Hematopoietic multipotent progenitor cell treated with erythropoietin and hydrocortisone succinate and interleukin-3 and kit ligand, for 17 days (in vitro differentiated cells): ENCODE measurements around the gene OSCP1.
"Not testable (repeated sequence)": the region's sequence is repeated elsewhere in the genome, so short reads cannot be mapped to it uniquely, and the experiment has no call there.

Experiments
- DNase-seq: peaks from one replicate; pipeline ENCODE4 v3.0.0-alpha.2; 2015; ENCODE audit warnings: low spot score

The OSCP1 gene, protein sequence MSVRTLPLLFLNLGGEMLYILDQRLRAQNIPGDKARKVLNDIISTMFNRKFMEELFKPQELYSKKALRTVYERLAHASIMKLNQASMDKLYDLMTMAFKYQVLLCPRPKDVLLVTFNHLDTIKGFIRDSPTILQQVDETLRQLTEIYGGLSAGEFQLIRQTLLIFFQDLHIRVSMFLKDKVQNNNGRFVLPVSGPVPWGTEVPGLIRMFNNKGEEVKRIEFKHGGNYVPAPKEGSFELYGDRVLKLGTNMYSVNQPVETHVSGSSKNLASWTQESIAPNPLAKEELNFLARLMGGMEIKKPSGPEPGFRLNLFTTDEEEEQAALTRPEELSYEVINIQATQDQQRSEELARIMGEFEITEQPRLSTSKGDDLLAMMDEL

DNA sequence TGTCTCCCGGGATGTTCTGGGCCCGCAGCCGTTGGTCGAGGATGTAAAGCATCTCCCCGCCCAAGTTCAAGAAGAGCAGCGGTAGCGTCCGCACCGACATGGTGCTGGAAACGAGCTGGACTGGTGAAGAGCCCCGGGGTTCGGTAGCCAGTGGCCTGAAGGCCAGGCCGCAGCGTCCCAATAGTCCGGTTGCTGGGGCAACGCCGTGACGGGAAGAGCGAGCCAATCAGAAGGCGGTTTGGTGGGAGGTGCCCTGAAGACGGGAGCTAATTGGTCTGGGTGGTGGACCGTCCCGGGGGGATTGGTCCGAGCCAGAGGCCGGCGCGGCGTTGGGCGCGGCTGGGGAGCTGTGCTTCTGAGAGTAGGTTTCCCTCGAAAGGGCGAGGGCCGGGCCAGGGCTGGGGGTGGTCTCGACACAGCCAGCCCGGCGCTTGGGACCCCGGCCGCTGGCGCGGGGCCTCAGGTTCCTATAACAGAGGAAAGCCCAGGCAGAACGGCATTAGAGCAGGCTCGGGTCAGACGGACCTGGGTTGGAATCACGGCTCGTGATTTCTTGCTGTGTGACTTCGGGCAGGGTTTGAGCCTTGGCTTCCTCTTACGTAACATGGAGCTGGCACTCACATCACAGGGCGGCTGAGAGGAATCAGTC, at the start of gene OSCP1:
TSS of gene OSCP1 (minus strand) at position 182 of the 649 bp plus-strand sequence. CDS start at position 100, 82 bp downstream.
- peak; percentile 94 for DNase-seq

DNA sequence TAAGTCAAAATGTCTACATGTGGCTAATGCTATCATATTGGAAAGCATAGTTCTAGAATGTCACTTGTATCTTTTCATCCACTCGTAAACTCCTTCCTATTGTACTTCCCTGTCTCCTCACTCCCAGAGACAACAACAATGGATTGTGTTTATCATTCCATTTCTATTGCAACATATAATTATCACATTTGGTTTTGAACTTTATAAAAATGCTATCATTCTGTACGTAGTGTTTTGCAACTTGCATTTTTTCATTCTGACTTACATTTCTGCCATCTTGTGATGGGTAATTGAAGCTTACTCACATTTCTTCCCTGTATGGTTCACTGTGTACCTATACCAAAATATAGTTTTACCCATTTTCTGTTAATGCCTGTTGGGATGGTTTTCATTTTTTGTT, 47.0 kb upstream of the OSCP1 start:
- no peak for DNase-seq

DNA sequence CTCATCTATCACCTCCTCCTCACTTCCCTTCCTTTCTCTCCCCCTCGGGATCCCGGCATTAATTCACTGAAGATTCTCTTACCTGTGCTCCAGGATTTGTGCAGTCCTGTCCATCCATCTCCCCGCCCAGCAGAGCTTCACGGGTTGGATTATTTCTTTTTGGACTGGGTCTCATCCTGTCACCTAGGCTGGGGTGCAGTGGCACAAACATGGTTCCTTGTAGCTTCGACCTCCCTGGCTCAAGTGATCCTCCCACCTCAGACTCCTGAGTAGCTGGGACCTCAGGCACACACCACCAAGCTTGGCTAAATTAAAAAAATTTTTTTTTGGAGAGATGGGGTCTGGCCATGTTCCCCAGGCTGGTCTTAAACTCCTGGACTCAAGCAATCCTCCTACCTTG, 44.7 kb upstream of the OSCP1 start:
- no peak for DNase-seq

DNA sequence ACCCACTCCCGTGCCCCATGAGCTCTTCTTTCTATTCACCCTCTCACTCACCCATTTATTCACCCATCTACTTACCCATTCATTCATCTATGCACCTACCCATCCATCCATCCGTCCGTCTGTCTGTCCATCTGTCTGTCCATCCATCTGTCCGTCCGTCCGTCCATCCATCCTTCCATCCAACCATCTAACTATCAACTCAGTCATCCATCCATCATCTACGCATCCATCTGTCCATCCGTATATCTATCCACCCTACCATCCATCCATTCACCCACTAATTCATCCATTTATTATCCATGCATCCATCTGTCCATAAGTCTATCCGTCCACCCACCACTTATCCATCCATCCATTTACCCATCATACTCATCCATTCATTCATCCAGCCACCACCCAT, 43.3 kb upstream of the OSCP1 start:
- DNase-seq = no peak

DNA sequence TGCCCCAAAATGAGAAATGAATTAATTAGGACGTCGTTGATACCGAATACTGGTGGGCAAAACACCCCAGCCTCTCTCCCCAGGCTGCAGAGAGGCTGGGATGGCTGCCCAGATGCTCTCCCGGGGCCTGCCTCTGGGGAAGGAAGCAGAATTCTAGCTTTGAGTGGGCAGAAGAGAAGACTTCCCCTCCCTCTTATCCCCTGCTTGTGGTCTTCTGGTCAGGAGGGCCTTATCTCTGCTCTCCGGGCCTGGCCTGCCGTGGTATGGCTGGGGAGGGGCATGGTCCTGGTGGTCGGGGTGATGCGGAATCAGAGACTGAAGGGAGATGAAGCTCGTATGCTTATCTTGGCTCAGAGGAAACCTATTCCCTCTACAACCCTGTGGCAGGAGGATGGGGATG, 42.2 kb upstream of the OSCP1 start:
- DNase-seq = no peak

DNA sequence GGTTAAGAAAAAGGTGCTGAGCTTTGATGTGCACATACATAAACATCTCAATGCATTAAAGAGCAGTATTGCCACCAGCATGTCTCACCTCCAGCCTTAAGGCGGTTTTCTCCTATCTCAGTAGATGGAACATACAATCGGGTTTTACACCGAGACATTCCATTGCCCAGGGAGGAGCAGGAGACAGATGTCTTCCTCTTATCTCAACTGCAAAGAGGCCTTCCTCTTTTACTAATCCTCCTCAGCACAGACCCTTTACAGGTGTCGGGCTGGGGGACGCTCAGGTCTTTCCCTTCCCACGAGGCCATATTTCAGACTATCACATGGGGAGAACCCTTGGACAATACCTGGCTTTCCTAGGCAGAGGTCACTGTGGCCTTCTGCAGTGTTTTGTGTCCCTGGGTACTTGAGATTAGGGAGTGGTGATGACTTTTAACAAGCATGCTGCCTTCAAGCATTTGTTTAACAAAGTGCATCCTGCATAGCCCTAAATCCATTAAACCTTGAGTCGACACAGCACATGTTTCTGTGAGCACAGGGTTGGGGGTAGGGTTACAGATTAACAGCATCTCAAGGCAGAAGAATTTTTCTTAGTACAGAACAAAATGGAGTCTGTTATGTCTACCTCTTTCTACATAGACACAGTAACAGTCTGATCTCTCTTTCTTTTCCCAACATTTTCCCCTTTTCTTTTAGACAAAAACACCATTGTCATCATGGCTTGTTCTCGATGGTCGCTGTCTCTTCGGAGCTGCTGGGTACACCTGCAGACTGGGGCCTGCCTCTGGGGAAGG, 39.2 kb upstream of the OSCP1 start:
- not testable (repeated sequence) for DNase-seq

DNA sequence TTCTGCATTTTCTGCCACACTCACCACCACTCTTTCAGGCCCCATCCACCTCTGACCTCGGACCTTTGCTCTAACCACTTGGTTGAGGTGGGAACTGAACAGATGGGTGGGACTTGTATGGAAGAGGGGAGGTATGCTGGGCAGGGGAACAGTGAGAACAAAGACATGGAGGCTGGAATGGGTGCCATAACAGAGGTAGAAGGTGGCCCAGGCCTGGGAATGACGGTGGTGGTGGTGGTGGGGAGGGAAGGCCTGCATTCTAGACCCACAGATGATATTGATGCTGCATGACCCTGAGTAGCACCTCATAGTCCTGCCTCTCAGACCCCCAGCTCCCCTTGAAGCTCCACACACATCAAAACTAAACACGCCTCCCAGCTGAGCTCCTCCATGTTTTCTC, 37.7 kb upstream of the OSCP1 start:
- DNase-seq = no peak

DNA sequence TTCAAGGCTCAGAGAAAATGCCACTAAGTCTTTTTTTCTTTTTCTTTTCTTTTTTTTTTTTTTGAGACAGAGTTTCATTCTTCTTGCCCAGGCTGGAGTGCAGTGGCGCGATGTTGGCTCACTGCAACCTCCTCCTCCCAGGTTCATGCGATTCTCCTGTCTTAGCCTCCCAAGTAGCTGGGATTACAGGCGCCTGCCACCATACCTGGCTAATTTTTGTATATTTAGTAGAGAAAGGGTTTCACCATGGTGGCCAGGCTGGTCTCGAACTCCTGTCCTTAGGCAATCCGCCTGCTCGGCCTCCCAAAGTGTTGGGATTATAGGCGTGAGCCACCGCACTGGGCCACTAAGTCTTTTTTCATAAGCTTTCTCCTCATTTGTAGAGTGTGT, 37.1 kb upstream of the OSCP1 start:
- not testable (repeated sequence) for DNase-seq

DNA sequence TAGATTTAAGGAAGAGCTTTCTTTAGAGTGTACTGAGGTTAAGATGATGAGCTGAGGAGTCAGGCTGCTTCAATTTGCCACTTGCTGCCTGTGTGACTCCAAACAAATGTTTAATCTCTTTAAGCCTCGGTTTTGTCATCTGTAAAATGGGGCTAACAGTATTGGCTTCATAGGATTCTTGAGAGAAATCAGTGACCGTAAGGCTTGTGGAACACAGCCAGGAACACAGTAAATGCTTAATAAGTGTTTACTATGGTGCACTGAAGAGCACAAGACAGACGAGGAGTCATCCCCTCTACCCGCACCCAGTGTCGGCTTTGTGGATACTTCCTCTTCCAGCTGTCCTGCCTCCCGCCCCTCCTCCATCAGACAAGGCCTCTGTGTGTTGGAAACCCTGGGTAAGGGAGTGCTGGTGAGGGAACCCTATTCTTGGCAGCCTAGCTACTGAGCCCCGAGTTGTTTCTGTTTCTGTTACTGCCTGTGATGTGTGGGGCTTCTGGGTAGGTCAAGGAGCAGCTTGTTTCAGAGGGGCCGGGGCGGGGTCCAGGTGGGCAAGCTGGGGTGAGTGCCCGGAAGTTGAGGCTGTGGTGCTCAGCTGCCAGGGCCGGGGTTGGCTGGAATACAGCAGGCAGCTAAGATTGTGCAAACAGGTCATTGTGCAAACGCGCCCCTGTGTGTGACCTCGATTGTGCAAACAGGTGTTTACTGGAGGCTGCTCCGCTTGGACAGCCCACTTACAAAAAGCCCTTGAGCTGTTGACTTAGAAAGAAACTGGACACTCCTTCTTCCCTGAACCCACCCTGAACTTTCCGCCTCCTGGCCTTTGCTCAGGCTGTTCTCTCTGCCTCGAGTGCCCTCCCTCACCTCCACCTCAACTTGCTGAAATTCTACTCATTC, 36.4 kb upstream of the OSCP1 start:
- DNase-seq = no peak

DNA sequence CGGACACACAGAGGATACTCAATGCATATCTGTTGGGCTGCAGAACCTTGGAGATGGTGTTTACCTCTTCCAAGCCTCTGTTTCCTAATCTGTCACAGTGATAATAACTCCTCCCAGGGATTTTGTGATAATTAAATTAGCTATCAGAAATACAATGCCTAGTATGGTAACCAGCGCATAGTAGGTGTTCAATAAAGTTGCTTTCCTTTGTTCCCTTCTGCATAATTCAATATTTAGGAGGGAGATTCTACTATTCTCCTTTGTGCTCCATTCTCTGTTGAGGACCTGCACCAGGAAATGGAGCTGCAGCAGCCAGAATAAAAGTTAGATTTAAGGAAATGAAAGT, 35.8 kb upstream of the OSCP1 start:
- no peak for DNase-seq

DNA sequence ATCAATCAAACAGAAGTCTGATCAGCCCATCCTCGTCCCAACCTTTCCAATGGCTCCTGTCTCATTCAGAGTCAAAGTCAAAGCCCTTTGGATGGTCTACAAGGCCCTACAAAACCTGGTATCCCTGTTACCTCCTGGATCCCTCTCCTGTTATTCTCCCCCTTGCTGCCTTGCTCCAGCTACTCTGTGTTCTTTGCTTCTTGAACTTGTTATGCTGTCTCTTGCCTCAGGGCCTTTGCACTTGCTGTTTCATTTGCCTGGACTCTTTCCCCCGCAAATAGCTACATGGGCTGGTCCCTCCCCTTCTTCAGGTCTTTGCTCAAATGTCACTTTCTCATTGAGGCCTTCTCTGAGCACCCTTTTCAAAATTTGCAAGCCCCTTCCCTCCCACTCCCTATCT, 33.8 kb upstream of the OSCP1 start:
- DNase-seq = no peak

DNA sequence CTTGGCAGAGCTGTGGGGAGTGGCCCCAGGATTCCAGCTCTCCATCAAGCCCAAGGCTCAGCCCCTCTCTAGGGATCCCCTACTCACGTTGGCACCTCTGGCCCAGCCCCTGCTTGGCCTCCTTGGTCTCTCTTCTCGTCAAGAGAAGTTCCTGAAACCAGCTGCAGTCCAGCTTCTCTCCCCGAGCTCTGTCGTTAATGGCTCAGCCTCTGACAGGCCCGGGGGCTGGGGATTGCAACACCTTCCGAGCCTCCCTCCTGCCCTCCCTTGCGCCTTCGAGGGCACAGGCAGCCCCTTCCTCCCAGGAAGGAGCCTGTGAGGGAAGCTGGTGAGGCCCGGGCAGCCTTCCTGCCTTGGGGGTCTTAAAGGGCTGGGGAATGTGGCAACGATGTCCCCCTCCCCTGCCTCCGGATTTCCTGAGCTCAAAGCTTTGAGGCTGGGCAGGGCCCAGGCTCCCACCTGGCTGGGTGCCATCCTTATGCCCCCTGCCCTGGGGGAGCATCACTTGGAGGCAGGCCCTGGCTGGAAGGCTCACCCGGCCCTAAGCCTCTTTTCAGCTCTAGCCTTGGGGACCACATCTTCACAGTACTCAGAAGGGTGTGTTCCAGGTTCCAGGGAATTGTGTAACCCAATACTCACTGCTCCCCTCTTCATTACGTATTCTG, 32.6 kb upstream of the OSCP1 start, which contains the start of gene CSF3R:
TSS of gene CSF3R (minus strand) at position 190 of the 665 bp plus-strand sequence. CDS start 3,417 bp downstream, outside the sequence.
- DNase-seq = no peak

DNA sequence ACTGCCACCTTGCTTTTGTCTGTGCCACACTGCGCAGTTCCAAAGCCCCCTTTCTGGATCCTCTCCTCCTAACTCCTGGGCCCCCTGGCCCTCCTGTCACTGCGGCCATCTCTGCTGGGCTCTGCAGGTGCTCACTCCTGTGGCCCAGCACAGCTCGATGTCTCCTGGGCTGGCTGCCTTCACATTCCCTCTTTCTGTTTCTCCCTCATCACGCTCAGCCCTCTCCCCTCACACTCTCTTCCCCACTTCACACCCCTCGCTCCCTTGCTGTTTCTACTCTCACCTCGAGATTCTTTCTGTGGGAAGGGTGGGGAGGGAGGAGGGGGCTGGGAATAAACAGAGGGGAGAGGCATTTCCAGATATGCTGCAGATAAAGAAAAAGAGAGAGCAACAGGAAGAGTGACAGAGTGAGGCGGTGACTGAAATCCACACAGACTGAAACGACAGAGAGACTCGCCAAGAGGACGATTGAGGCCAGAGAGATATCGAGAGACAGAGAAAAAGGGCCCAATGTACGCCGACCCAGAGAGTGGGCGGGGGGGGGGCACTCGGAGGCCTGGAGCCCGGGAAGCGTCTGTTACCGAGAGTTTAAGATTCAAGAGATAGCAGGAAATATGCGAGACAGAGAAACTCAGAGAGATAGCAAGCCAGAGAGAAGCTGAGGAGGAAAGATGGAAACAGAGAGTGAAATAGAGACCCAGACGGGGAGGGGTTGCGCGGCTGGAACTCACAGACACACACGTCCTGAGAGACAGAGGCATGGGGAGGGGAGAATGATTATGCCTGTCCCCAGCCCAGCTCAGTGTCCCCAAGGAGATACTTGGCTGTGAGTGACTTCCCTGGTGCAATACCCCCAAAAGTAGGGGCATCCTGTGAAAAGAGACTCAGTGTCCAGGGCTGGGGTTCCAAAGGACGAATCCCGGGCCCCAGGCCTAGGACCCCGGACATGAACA, 31.8 kb upstream of the OSCP1 start:
- DNase-seq = no peak

DNA sequence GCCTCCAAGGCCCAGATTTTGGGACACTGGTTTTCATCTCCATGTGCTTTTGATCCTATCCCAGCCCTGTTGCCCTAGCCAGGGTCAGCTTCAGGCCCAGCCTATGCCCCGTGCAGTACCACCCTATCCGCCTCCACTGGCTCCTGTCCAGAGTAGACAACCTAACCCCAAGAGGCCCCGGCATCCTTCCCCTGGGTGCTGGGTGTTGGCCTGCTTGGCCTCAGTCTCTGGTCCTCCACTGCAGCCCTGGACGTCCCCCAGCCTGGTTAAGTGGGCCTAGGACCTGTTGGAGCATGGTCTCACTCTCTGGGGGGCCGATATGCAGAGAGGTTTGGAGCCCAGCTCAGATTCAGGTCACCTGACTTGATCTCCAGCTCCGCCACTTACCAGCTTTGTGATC, 30.8 kb upstream of the OSCP1 start:
- no peak for DNase-seq

DNA sequence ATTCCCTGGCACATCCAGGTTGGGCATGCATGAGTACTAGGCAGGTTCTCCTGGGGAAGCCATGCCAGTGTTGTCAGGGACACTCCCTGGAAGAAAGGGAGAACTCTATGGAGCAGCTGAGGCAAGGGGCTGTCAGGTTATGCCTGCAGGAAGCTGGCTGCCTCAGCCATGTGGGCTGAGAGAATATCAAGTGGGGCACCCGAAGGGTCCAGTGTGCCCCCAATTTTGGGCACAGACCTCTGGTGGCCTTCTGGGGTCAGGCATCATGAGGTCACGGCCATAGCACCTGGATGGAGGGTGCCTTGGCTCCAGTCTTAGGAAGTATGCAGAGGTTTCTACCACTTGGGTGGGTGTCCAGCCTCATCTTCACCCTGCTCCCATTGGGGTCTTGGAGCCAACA, 29.9 kb upstream of the OSCP1 start:
- no peak for DNase-seq

DNA sequence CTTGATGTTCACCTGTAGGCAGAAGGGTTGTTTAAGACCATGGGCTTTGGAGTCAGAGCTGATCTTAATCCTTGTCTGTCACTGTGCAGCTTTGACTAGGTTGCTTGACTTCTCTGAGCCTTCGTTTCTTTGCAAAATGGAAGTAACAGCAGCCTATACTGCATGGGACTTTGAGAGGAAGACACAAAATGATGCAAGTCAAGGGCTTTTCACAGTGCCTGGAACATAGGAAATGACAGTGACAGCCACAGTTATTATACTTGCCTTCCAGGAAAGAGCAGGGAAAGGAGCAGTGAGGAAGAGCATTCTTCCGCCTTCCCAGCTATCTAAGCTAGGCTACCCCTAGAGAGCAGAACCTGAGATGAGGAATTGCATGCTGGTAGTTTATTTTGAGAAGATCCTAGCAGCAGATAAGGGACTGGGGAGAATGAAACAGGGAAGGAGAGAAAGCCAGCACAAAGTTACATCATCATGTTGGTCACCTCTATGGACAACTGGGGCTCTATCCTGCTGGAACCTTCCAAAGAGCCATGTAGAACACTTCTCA, 29.3 kb upstream of the OSCP1 start:
- DNase-seq = no peak

DNA sequence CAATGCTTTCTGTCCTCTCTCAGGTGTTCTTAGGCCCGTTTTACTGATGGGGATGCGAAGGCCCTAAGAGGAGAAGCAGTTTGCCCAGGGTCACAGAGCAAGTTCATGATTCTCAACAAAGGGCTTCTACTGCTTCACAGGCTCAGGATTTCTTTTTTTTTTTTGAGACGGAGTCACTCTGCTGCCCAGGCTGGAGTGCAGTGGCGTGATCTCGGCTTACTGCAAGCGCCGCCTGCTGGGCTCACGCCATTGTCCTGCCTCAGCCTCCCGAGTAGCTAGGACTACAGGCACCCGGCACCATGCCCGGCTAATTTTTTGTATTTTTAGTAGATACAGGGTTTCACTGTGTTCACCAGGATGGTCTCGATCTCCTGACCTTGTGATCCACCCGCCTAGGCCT, 27.4 kb upstream of the OSCP1 start:
- not testable (repeated sequence) for DNase-seq

DNA sequence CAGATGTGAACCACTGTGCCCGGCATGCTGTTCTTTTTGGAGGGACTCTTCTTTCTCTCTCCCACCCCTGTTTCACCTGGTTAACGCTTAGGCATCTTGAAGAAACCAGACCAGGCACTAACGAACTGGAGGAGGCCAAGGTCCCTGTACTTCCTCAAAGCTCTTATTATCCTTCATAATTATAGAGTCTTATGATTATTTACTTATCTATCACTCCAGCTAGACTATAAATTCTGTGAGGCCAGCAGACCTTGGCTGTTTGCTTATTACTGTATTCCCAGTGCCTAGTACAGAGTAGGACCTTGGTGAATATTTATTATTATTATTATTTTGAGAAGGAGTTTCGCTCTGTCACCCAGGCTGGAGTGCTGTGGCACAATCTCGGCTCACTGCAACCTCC, 26.7 kb upstream of the OSCP1 start:
- no peak for DNase-seq

DNA sequence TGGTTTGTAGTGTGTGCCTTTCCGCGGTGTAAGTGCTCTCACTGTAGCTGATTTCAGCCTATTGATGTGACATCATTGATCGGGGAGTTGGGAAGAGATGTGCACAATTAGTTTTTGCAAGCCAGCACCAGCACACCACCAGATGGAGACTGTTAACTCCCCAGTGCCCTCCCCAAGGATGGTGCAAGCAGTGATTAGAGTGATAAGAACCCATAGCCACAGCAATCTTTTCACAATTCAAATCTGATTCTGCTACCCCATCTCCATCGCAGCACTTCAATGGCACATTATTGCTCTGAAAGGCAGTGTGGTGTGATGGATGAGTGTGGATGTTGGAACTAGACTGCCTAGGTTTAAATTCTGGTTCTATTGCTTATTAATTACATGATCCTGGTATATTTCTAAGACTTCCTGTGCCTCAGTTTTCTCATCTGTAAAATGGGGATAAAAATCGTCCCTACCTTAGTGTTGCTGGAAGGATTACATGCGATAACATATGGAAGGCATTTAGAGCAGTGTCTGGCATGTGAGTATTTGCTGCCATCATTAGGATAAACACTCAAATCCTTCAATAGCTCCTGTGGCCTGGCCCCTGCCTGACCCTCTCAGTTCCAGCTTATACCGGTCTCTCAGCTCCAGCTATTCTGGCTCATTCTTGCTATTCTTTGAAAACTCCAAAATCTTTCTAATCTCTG, 25.8 kb upstream of the OSCP1 start:
- DNase-seq = no peak
